HCT116 (cell line): ENCODE measurements around the gene ISG20. TPM values are rescaled to one million over a fixed set of nuclear protein-coding genes. Genes with fewer than 3 reads are reported as not detected.

Experiments used
- ATAC-seq: fragments of 200-7000 bp; cut with Tn5 transposase; 2 replicates; pipeline ENCODE4 v1.9.1; 2020; ENCODE audit warnings: mild to moderate bottlenecking, moderate library complexity
- BruUV-seq: library from RNA; stranded (reverse); fragments of 400-500 nt; replicated peaks from 2 replicates; lab custom pipeline; 2021; lab: Mats Ljungman, UMichigan
- CTCF ChIA-PET: fragments of 300-600 bp; sonication (Branson Sonifier 250); formaldehyde crosslinking; loops from one replicate; lab custom pipeline; 2021; ENCODE audit warnings: antibody characterized with exemption; lab: Charles Lee
- POLR2A ChIA-PET: fragments of 300-600, 350-600 bp; sonication (Branson Sonifier 250); formaldehyde crosslinking; loops from one replicate; lab custom pipeline; 2021; ENCODE audit warnings: antibody characterized with exemption; lab: Charles Lee
- RAD21 ChIA-PET, 2 experiments: fragments of 300-600 bp; sonication (Branson Sonifier 250); formaldehyde crosslinking; loops; one replicate each; lab custom pipeline; 2023; ENCODE audit warnings: low total read pairs in 2 of 2; ENCODE audit not compliant: uncharacterized antibody in 2 of 2, unreplicated experiment in 2 of 2, low non-redundant PET in 1 of 2; lab: Charles Lee
- DNase-seq: peaks from one replicate; pipeline ENCODE4 v3.0.0-alpha.2; 2010; ENCODE audit warnings: low read depth, low spot score
- H2AFZ ChIP-seq: fragments of 200-600 bp; shearing (Covaris generic), sonication (generic); 2 replicates; pipeline ENCODE4 v1.6.1; 2017; ENCODE audit warnings: low read depth, mixed run types, mixed read lengths, antibody characterized with exemption, low read length; ENCODE audit not compliant: poor library complexity, severe bottlenecking
- H3K27ac ChIP-seq: 2 replicates; pipeline ENCODE4 v1.5.1; 2012; ENCODE audit warnings: low read depth, low read length
- H3K27me3 ChIP-seq: fragments of 200-600 bp; sonication (generic); 2 replicates; pipeline ENCODE4 v1.6.1; 2016; ENCODE audit warnings: mixed run types, low read length, mixed read lengths; ENCODE audit not compliant: insufficient read depth
- H3K36me3 ChIP-seq, 2 experiments: fragments of 200-500 bp in 1 of 2; fragments of 200-600 bp in 1 of 2; sonication (Bioruptor generic) in 1 of 2; sonication (generic) in 1 of 2; 2 replicates each; pipeline versions ENCODE4 v1.5.1 to v1.6.1; 2014 to 2016; ENCODE audit warnings: low read length in 2 of 2, inconsistent platforms in 1 of 2, mixed read lengths in 1 of 2, mixed run types in 1 of 2; ENCODE audit not compliant: insufficient read depth in 2 of 2, control insufficient read depth in 1 of 2
- H3K4me1 ChIP-seq, 2 experiments: fragments of 200-600 bp in 1 of 2; sonication (generic) in 1 of 2; 2 replicates each; pipeline versions ENCODE4 v1.5.1 to v1.6.1; 2012 to 2017; ENCODE audit warnings: low read length in 2 of 2, inconsistent platforms in 1 of 2, mild to moderate bottlenecking in 1 of 2, mixed read lengths in 1 of 2, mixed run types in 1 of 2, moderate library complexity in 1 of 2; ENCODE audit not compliant: insufficient read depth in 2 of 2, control insufficient read depth in 1 of 2
- H3K4me2 ChIP-seq: fragments of 200-600 bp; sonication (generic); 2 replicates; pipeline ENCODE4 v1.6.1; 2017; ENCODE audit warnings: mixed run types, low read length, mixed read lengths
- H3K4me3 ChIP-seq, 2 experiments: fragments of 200-600 bp in 1 of 2; sonication (generic) in 1 of 2; replicated peaks in 1 of 2; 2 replicates each; pipeline ENCODE4 v1.5.1; 2011 to 2016; ENCODE audit warnings: low read length in 2 of 2, control low read depth in 1 of 2, low read depth in 1 of 2, mild to moderate bottlenecking in 1 of 2, mixed read lengths in 1 of 2, mixed run types in 1 of 2
- H3K79me2 ChIP-seq: fragments of 200-600 bp; sonication (generic); 2 replicates; pipeline ENCODE4 v1.6.1; 2017; ENCODE audit warnings: mild to moderate bottlenecking, mixed run types, low read length, moderate library complexity, mixed read lengths; ENCODE audit not compliant: insufficient read depth
- H3K9ac ChIP-seq: fragments of 200-600 bp; sonication (generic); 2 replicates; pipeline ENCODE4 v1.6.1; 2016; ENCODE audit warnings: low read length, mixed read lengths
- H3K9me2 ChIP-seq: fragments of 200-600 bp; sonication (generic), shearing (Covaris generic); 2 replicates; pipeline ENCODE4 v1.6.1; 2017; ENCODE audit warnings: mixed run types, mild to moderate bottlenecking, moderate library complexity; ENCODE audit not compliant: insufficient read depth
- H3K9me3 ChIP-seq, 2 experiments: fragments of 200-500 bp in 1 of 2; fragments of 200-600 bp in 1 of 2; sonication (Bioruptor generic) in 1 of 2; sonication (generic) in 1 of 2; 2 replicates each; pipeline ENCODE4 v1.6.1; 2014 to 2017; ENCODE audit warnings: low read length in 2 of 2, mixed read lengths in 2 of 2, inconsistent platforms in 1 of 2, low read depth in 1 of 2, mild to moderate bottlenecking in 1 of 2, mixed run types in 1 of 2, moderate library complexity in 1 of 2; ENCODE audit not compliant: control insufficient read depth in 1 of 2, insufficient read depth in 1 of 2
- H4K20me1 ChIP-seq: fragments of 200-600 bp; sonication (generic), shearing (Covaris generic); 2 replicates; pipeline ENCODE4 v1.6.1; 2017; ENCODE audit warnings: mixed run types, mild to moderate bottlenecking, moderate library complexity; ENCODE audit not compliant: insufficient read depth
- CBX3 ChIP-seq: IDR thresholded peaks from 2 replicates; pipeline ENCODE4 v1.6.1; 2012; ENCODE audit warnings: low read depth
- CEBPB ChIP-seq: IDR thresholded peaks from 2 replicates; pipeline ENCODE4 v1.6.1; 2012; ENCODE audit warnings: low read depth
- EGR1 ChIP-seq: IDR thresholded peaks from 2 replicates; pipeline ENCODE4 v1.6.1; 2012; ENCODE audit warnings: low read depth
- ELF1 ChIP-seq: IDR thresholded peaks from 2 replicates; pipeline ENCODE4 v1.6.1; 2012; ENCODE audit warnings: low read depth, borderline replicate concordance
- EZH2 ChIP-seq: fragments of 200-600 bp; sonication (generic); IDR thresholded peaks from 2 replicates; pipeline ENCODE4 v1.6.1; 2017; ENCODE audit warnings: antibody characterized with exemption, mixed run types
- FOSL1 ChIP-seq: IDR thresholded peaks from 2 replicates; pipeline ENCODE4 v1.6.1; 2012; ENCODE audit warnings: low read depth
- JUND ChIP-seq: IDR thresholded peaks from 2 replicates; pipeline ENCODE4 v1.6.1; 2012
- POLR2A ChIP-seq: IDR thresholded peaks from 2 replicates; pipeline ENCODE4 v1.7.0; 2011; ENCODE audit warnings: borderline replicate concordance; ENCODE audit not compliant: insufficient read depth, insufficient read length; ENCODE audit errors: extremely low read depth
- POLR2AphosphoS5 ChIP-seq: IDR thresholded peaks from 2 replicates; pipeline ENCODE4 v1.6.1; 2011; ENCODE audit warnings: mild to moderate bottlenecking, low read depth, low read length, moderate library complexity
- RAD21 ChIP-seq: IDR thresholded peaks from 2 replicates; pipeline ENCODE4 v1.6.1; 2012; ENCODE audit warnings: low read depth, mild to moderate bottlenecking
- SIN3A ChIP-seq: IDR thresholded peaks from 2 replicates; pipeline ENCODE4 v1.6.1; 2012; ENCODE audit warnings: low read depth
- SP1 ChIP-seq: IDR thresholded peaks from 2 replicates; pipeline ENCODE4 v1.6.1; 2012; ENCODE audit warnings: low read depth
- SRF ChIP-seq: IDR thresholded peaks from 2 replicates; pipeline ENCODE4 v1.6.1; 2012; ENCODE audit warnings: low read depth
- TCF7L2 ChIP-seq: IDR thresholded peaks from 2 replicates; pipeline ENCODE4 v1.7.0; 2011; ENCODE audit warnings: borderline replicate concordance, inconsistent platforms; ENCODE audit not compliant: insufficient read depth, insufficient read length; ENCODE audit errors: extremely low read depth
- YY1 ChIP-seq: IDR thresholded peaks from 2 replicates; pipeline ENCODE4 v1.6.1; 2011; ENCODE audit warnings: low read length, low read depth, moderate library complexity, mild to moderate bottlenecking; ENCODE audit not compliant: insufficient replicate concordance; ENCODE audit errors: extremely low read depth
- ZFX ChIP-seq: fragments of 450-650 bp; IDR thresholded peaks from 2 replicates; pipeline ENCODE4 v1.6.1; 2017
- ZNF274 ChIP-seq: fragments of 200-500 bp; sonication (Bioruptor generic); IDR thresholded peaks from 2 replicates; pipeline ENCODE4 v1.6.1; 2014; ENCODE audit warnings: mild to moderate bottlenecking, low read depth, low read length, inconsistent platforms
- intact Hi-C: fragments of 100-400 bp; cut with micrococcal nuclease; formaldehyde crosslinking; loops from 2 replicates; pipeline ENCODE4 v1.10.0; 2022
- total RNA-seq: library from RNA; stranded (reverse); gene quantifications from one replicate; pipeline ENCODE4 v1.2.1, GENCODE V29; 2021; ENCODE audit not compliant: unreplicated experiment
- TF ChIP-seq, protein P1 (sequence below): IDR thresholded peaks from 2 replicates; pipeline ENCODE4 v1.6.1; 2012
- TF ChIP-seq, protein P2 (sequence below): IDR thresholded peaks from 2 replicates; pipeline ENCODE4 v1.6.1; 2011; ENCODE audit warnings: mild to moderate bottlenecking, low read length, moderate library complexity; ENCODE audit not compliant: insufficient replicate concordance; ENCODE audit errors: extremely low read depth

The ISG20 gene
- total RNA-seq, 1 experiment from 2014 or later: 11.0 TPM

GRCh38 chr15:88655103-88655553 is 16.3 kb downstream of the ISG20 start:
- Histone ChIP-seq H4K20me1 (no peaks in the 10 kb centered on the region), H3K9ac (no peak overlapping the region), H3K4me2 (no peak overlapping the region), H3K36me3 (no peaks in the 10 kb centered on the region), H3K4me3 (no peak overlapping the region), H3K79me2 (no peaks in the 10 kb centered on the region), H3K27me3 (no peaks in the 10 kb centered on the region), H3K4me1 (peaks cover 6 to 17% of the 10 kb centered on the region in 2 experiments; a peak in 3 of 4 replicates), H2AFZ (no peak overlapping the region), H3K27ac (no peak overlapping the region), H3K9me3 (no peaks in the 10 kb centered on the region), H3K9me2 (no peaks in the 10 kb centered on the region)
- ChIA-PET RAD21 (interaction anchor here in 1 of 2 experiments (0.8 kb wide), 1 partner anchor 179 kb away, joined by 3 read pairs; no protein-coding TSS in a partner anchor), CTCF (interaction anchor here (0.6 to 7.1 kb wide), 3 partner anchors 177 to 913 kb away, joined by 4 to 82 read pairs (median 4); no protein-coding TSS in a partner anchor), POLR2A (no interaction called here)
- BruUV-seq: no TSS peak
- no peak for ATAC-seq
- DNase-seq: no peak
- intact Hi-C loops: loop anchor here (5.0 kb wide), 1 partner anchor 242 kb away; the partner anchor contains the start of gene HAPLN3
- TF ChIP-seq EZH2 (no peak), FOSL1 (no peak), SRF (no peak), YY1 (no peak), CEBPB (no peak), ELF1 (no peak), TCF7L2 (no peak)

DNA sequence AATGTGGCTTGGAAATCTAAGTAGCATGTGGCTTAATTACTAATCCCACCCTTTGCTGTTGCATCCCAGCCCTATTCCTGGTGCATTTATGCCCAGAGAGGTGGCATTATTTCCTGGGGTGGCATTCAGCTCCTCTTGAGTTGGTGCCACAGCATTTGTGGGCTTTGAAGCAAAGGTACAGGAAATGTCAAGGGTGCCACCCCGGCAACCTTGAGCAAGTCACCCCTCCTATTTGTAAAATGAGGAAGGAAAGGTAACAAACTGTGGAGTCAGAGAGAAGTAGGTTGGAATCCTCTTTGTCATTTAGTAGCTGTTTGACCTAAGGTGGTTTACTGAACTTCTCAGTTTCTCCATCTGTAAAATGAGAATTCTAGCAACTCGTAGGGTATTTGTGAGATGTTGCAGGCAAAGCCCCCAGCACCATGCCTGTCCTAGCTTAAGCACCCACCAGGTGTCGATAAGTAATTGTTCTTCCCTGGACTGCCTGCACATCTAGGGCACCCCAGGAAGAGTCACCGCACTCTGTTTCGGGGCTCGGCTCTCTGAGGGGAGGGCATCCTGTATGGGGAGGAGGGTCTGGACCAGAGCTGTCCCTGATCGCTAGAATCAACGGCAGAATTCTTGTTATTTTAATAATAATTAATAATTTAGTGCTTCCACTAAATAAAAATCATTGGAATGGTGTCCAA is 17.1 kb downstream of the ISG20 start:
- no peaks in the 10 kb centered on the region for H3K36me3 ChIP-seq
- H3K4me1 ChIP-seq: peaks cover 6 to 17% of the 10 kb centered on the region in 2 experiments; a peak in 3 of 4 replicates
- H3K4me3 ChIP-seq: no peak overlapping the region
- RAD21 ChIA-PET: interaction anchor here in 1 of 2 experiments (0.8 to 1.7 kb wide), 2 partner anchors 178 to 179 kb away, joined by 3 to 8 read pairs; no protein-coding TSS in a partner anchor
- H3K9me3 ChIP-seq: no peaks in the 10 kb centered on the region
- DNase-seq (no peak), ATAC-seq (no peak)
- POLR2A ChIA-PET: interaction anchor here (1.3 kb wide), 1 partner anchor 178 kb away, joined by 4 read pairs; no protein-coding TSS in a partner anchor
- H3K4me2 ChIP-seq: no peak overlapping the region
- CTCF ChIA-PET: interaction anchor here (0.6 to 7.1 kb wide), 4 partner anchors 176 to 912 kb away, joined by 3 to 82 read pairs (median 4); no protein-coding TSS in a partner anchor
- intact Hi-C loops: loop anchor here (5.0 kb wide), 1 partner anchor 241 kb away; the partner anchor contains the start of gene HAPLN3
- no peak overlapping the region for H2AFZ ChIP-seq
- no peaks in the 10 kb centered on the region for H3K9me2 ChIP-seq
- no peaks in the 10 kb centered on the region for H3K27me3 ChIP-seq
- H3K9ac ChIP-seq: no peak overlapping the region
- H3K79me2 ChIP-seq: no peaks in the 10 kb centered on the region
- H3K27ac ChIP-seq: no peak overlapping the region
- no TSS peak for BruUV-seq
- H4K20me1 ChIP-seq: no peaks in the 10 kb centered on the region
- TF ChIP-seq ZNF274 (no peak), SP1 (no peak), POLR2AphosphoS5 (no peak), EGR1 (no peak), ZFX (no peak), CBX3 (no peak), SIN3A (no peak), EZH2 (no peak), RAD21 (no peak), YY1 (no peak), POLR2A (no peak), JUND (no peak)
- TF ChIP-seq, protein P1, sequence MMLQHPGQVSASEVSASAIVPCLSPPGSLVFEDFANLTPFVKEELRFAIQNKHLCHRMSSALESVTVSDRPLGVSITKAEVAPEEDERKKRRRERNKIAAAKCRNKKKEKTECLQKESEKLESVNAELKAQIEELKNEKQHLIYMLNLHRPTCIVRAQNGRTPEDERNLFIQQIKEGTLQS: no peak
- TF ChIP-seq, protein P2, sequence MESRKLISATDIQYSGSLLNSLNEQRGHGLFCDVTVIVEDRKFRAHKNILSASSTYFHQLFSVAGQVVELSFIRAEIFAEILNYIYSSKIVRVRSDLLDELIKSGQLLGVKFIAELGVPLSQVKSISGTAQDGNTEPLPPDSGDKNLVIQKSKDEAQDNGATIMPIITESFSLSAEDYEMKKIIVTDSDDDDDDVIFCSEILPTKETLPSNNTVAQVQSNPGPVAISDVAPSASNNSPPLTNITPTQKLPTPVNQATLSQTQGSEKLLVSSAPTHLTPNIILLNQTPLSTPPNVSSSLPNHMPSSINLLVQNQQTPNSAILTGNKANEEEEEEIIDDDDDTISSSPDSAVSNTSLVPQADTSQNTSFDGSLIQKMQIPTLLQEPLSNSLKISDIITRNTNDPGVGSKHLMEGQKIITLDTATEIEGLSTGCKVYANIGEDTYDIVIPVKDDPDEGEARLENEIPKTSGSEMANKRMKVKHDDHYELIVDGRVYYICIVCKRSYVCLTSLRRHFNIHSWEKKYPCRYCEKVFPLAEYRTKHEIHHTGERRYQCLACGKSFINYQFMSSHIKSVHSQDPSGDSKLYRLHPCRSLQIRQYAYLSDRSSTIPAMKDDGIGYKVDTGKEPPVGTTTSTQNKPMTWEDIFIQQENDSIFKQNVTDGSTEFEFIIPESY: no peak
